Activated T-cell treated with anti-CD3 and anti-CD28 coated beads, Interleukin-2, amount 50 U/mL, for 24 hours (primary cell): Measurements from ENCODE around the gene GRB2.
A peak's percentile ranks its signal among the peaks of the same experiment; 100 is the strongest.
"Not testable (repeated sequence)": the region's sequence is repeated elsewhere in the genome, so short reads cannot be mapped to it uniquely, and the experiment has no call there.

Source experiments
- DNase-seq: peaks from one replicate; pipeline ENCODE4 v3.0.0-alpha.2; 2020
- H3K27ac Mint-ChIP-seq: 2 replicates; pipeline ENCODE4 v1.8.0; 2020; ENCODE audit warnings: mild to moderate bottlenecking, mixed read lengths
- H3K27me3 Mint-ChIP-seq: 2 replicates; pipeline ENCODE4 v1.8.0; 2020; ENCODE audit warnings: mixed read lengths
- H3K36me3 Mint-ChIP-seq: 2 replicates; pipeline ENCODE4 v1.8.0; 2020; ENCODE audit warnings: low read depth, mixed read lengths
- H3K4me1 Mint-ChIP-seq: 2 replicates; pipeline ENCODE4 v1.8.0; 2020; ENCODE audit warnings: low read depth, mixed read lengths
- H3K4me3 Mint-ChIP-seq: 2 replicates; pipeline ENCODE4 v1.8.0; 2020; ENCODE audit warnings: mild to moderate bottlenecking, moderate library complexity, mixed read lengths
- H3K9me3 Mint-ChIP-seq: 2 replicates; pipeline ENCODE4 v1.8.0; 2020; ENCODE audit warnings: mixed read lengths

The GRB2 gene

GRCh38 chr17:75405365-75406221, at the start of gene GRB2:
GRB2 (minus strand) TSS chr17:75405678; CDS start chr17:75393628, 12,050 bp downstream.
- no peaks in the 10 kb centered on the region for H3K27me3 Mint-ChIP-seq
- peak; percentile 100 for DNase-seq
- peaks cover 27% of the 10 kb centered on the region for H3K36me3 Mint-ChIP-seq
- H3K27ac Mint-ChIP-seq: peak within 1 kb of the TSS; percentile 94
- H3K4me1 Mint-ChIP-seq: peaks cover 37% of the 10 kb centered on the region
- H3K9me3 Mint-ChIP-seq: no peaks in the 10 kb centered on the region
- H3K4me3 Mint-ChIP-seq: peak within 1 kb of the TSS; percentile 87

- not testable (repeated sequence) for H3K27ac Mint-ChIP-seq, DNase-seq, H3K27me3 Mint-ChIP-seq, H3K9me3 Mint-ChIP-seq, H3K4me3 Mint-ChIP-seq
- peaks cover 29% of the 10 kb centered on the region for H3K4me1 Mint-ChIP-seq
- peaks cover 11% of the 10 kb centered on the region for H3K36me3 Mint-ChIP-seq
These were observed 49.2 kb upstream of the GRB2 start for GRCh38 chr17:75454672-75455071.

- no peaks in the 10 kb centered on the region for H3K27me3 Mint-ChIP-seq
- no peaks in the 10 kb centered on the region for H3K9me3 Mint-ChIP-seq
- H3K4me1 Mint-ChIP-seq: peaks cover 29% of the 10 kb centered on the region
- DNase-seq: no peak
- H3K36me3 Mint-ChIP-seq: peaks cover 11% of the 10 kb centered on the region
- no peak overlapping the region for H3K27ac Mint-ChIP-seq
- no peak overlapping the region for H3K4me3 Mint-ChIP-seq
These were observed 48.7 kb upstream of the GRB2 start for GRCh38 chr17:75454193-75454592.

- no peak overlapping the region for H3K4me3 Mint-ChIP-seq
- peaks cover 6% of the 10 kb centered on the region for H3K4me1 Mint-ChIP-seq
- H3K9me3 Mint-ChIP-seq: no peaks in the 10 kb centered on the region
- no peak overlapping the region for H3K27ac Mint-ChIP-seq
- H3K36me3 Mint-ChIP-seq: no peaks in the 10 kb centered on the region
- no peaks in the 10 kb centered on the region for H3K27me3 Mint-ChIP-seq
- DNase-seq: no peak
These were observed 44.8 kb upstream of the GRB2 start for GRCh38 chr17:75450270-75450669.

- no peaks in the 10 kb centered on the region for H3K9me3 Mint-ChIP-seq
- no peak for DNase-seq
- H3K4me1 Mint-ChIP-seq: no peaks in the 10 kb centered on the region
- no peaks in the 10 kb centered on the region for H3K36me3 Mint-ChIP-seq
- H3K27me3 Mint-ChIP-seq: no peaks in the 10 kb centered on the region
- H3K4me3 Mint-ChIP-seq: no peak overlapping the region
- no peak overlapping the region for H3K27ac Mint-ChIP-seq
These were observed 42.7 kb upstream of the GRB2 start for GRCh38 chr17:75447951-75448856.

GRCh38 chr17:75445896-75446295, 40.4 kb upstream of the GRB2 start:
- not testable (repeated sequence) for H3K9me3 Mint-ChIP-seq

GRCh38 chr17:75445296-75445695, 39.8 kb upstream of the GRB2 start:
- no peak overlapping the region for H3K4me3 Mint-ChIP-seq
- H3K27me3 Mint-ChIP-seq: no peaks in the 10 kb centered on the region

More at GRCh38 chr17:75445896-75446295, 40.4 kb upstream of the GRB2 start:
- H3K4me1 Mint-ChIP-seq, H3K36me3 Mint-ChIP-seq, H3K27ac Mint-ChIP-seq, H3K4me3 Mint-ChIP-seq, H3K27me3 Mint-ChIP-seq, DNase-seq: not testable (repeated sequence)

GRCh38 chr17:75442168-75443103, 37.0 kb upstream of the GRB2 start:
- Mint-ChIP-seq H3K27ac (no peak overlapping the region), H3K4me3 (no peak overlapping the region), H3K27me3 (no peaks in the 10 kb centered on the region), H3K4me1 (no peaks in the 10 kb centered on the region), H3K9me3 (no peaks in the 10 kb centered on the region), H3K36me3 (no peaks in the 10 kb centered on the region)
- no peak for DNase-seq

More at GRCh38 chr17:75445296-75445695, 39.8 kb upstream of the GRB2 start:
- no peaks in the 10 kb centered on the region for H3K9me3 Mint-ChIP-seq
- no peak overlapping the region for H3K27ac Mint-ChIP-seq
- DNase-seq: no peak
- no peaks in the 10 kb centered on the region for H3K4me1 Mint-ChIP-seq
- H3K36me3 Mint-ChIP-seq: no peaks in the 10 kb centered on the region

GRCh38 chr17:75440738-75441448, 35.4 kb upstream of the GRB2 start:
- Mint-ChIP-seq H3K27me3 (no peaks in the 10 kb centered on the region), H3K9me3 (no peaks in the 10 kb centered on the region), H3K27ac (no peak overlapping the region), H3K4me1 (peaks cover 4% of the 10 kb centered on the region), H3K36me3 (no peaks in the 10 kb centered on the region), H3K4me3 (no peak overlapping the region)
- no peak for DNase-seq

GRCh38 chr17:75439287-75439686, 33.8 kb upstream of the GRB2 start:
- no peak for DNase-seq
- H3K27me3 Mint-ChIP-seq: no peaks in the 10 kb centered on the region
- peaks cover 10% of the 10 kb centered on the region for H3K4me1 Mint-ChIP-seq
- no peaks in the 10 kb centered on the region for H3K9me3 Mint-ChIP-seq
- no peak overlapping the region for H3K27ac Mint-ChIP-seq
- H3K36me3 Mint-ChIP-seq: no peaks in the 10 kb centered on the region
- H3K4me3 Mint-ChIP-seq: no peak overlapping the region

- not testable (repeated sequence) for DNase-seq, H3K36me3 Mint-ChIP-seq, H3K4me3 Mint-ChIP-seq, H3K27ac Mint-ChIP-seq, H3K27me3 Mint-ChIP-seq, H3K9me3 Mint-ChIP-seq
- H3K4me1 Mint-ChIP-seq: peaks cover 10% of the 10 kb centered on the region
These were observed 31.9 kb upstream of the GRB2 start for GRCh38 chr17:75437404-75437803.

GRCh38 chr17:75434433-75434832, 29.0 kb upstream of the GRB2 start:
- not testable (repeated sequence) for H3K9me3 Mint-ChIP-seq, H3K27ac Mint-ChIP-seq, DNase-seq, H3K36me3 Mint-ChIP-seq, H3K4me3 Mint-ChIP-seq, H3K27me3 Mint-ChIP-seq
- H3K4me1 Mint-ChIP-seq: peaks cover 10% of the 10 kb centered on the region

- no peaks in the 10 kb centered on the region for H3K36me3 Mint-ChIP-seq
- H3K27ac Mint-ChIP-seq: no peak overlapping the region
- H3K9me3 Mint-ChIP-seq: no peaks in the 10 kb centered on the region
- peaks cover 10% of the 10 kb centered on the region for H3K4me1 Mint-ChIP-seq
- H3K4me3 Mint-ChIP-seq: no peak overlapping the region
- peaks cover 2% of the 10 kb centered on the region for H3K27me3 Mint-ChIP-seq
- DNase-seq: no peak
These were observed 27.8 kb upstream of the GRB2 start for GRCh38 chr17:75433218-75433783.
